ENCODE measurements around the gene UTRN.
A peak's percentile ranks its signal among the peaks of the same experiment; 100 is the strongest.

Gene UTRN

DNA sequence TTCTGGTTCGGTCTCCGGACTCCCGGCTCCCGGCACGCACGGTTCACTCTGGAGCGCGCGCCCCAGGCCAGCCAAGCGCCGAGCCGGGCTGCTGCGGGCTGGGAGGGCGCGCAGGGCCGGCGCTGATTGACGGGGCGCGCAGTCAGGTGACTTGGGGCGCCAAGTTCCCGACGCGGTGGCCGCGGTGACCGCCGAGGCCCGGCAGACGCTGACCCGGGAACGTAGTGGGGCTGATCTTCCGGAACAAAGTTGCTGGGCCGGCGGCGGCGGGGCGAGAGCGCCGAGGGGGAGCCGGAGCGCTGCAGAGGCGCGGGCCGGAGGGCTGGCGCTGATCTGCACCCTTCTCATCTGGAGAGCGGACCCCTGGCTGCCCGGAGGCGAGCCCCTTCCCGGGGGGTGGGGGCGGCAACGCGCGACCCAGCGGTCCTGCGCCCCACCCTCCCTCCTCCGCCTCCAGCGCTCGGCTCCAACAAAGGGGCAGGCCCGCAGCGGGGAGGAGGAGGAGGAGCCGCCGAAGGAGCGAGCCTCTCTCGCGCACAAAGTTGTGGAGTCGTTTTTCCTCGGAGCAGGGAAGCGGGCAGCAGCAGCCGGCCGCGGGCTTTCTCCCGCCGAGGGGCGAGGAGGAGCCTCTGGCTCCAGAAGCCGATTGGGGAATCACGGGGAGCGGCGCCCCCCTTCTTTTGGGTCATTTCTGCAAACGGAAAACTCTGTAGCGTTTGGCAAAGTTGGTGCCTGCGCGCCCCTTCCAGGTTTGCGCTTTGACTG lies at the start of gene UTRN:
Gene UTRN (plus strand): TSS at position 553 of the 765 bp plus-strand sequence. CDS start 6,494 bp downstream, outside the sequence.
- peak; percentile 74 for DNase-seq

DNA sequence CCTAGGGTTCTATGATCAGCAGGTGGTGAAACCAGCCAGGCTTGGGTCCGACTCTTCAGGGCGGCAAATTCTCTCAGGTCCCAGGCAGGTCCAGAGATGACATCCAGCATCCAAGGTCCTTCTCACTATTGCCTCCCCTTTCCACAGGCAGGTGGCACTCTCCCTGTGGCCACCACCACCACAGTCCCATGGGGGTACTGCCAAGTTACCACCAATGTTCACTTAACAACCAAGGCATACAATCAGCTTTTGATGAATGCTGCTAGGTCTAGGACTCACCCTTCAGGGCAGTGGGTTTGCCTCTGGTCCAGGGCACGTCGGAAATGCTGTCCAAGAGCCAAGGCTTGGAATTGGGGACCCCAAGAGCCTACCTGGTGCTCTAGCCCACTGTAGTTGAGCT lies 40.4 kb upstream of the UTRN start:
- no peak for DNase-seq

- DNase-seq: no peak
These were observed 38.1 kb upstream of the UTRN start for GRCh38 chr6:144246988-144247387.

DNA sequence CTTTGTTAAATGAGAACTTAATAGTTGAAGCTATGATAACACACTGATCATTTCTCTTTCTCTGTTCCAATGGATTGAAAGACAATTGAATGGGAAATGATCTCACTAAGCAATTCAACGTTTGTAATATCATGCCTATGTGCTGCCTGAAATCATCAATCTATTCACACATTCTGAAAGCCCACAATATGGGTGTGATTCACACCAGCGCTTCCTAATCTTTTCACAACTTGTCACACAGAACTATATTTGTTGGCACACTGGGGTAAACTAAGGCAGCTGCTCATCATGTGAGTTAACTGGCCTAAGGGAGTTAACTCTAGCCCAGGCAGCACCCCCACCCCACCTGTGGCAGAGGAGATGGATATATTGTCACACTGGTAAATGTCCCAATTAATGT lies 37.1 kb upstream of the UTRN start:
- DNase-seq: peak; percentile 18

DNA sequence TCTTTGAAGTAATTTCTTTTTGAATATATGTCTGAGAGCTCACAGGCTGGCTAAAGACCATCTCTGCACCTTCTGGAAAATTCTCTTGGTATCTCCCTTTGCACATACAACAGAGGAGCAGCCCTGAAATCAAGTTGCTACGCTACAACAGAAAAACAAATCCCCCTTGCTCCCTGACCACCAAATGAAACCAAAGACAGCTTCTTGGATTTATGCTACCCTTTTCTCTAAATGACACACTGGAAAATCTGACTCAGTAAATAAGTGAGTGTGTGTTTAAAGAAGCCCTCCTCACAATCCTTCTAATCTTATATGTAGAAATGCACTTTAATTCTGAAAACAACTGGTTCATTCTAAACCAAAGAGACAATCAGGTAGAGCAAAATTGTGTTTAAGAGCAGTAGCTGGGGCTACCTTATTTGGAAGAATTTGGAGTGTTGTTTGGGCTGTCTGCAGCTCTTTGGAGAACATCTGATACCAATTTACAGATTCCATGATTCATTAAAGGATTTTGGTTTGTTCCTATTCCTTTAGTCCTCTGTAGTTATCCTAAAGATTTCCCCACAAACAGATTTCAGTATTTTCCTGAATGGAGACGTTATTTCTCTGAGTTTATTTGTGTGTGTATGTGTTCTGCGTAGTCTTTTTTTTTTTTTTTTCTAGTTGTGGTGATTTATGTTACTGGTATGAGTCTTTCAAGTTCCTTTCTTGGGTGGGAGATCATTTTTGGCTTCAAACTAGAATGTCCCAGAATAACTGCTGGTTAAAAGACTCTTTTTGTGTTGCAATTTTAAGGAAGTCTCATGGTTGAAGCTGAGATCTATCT lies 36.4 kb upstream of the UTRN start:
- DNase-seq: no peak

- no peak for DNase-seq
These were observed 34.9 kb upstream of the UTRN start for GRCh38 chr6:144250276-144250675.

DNA sequence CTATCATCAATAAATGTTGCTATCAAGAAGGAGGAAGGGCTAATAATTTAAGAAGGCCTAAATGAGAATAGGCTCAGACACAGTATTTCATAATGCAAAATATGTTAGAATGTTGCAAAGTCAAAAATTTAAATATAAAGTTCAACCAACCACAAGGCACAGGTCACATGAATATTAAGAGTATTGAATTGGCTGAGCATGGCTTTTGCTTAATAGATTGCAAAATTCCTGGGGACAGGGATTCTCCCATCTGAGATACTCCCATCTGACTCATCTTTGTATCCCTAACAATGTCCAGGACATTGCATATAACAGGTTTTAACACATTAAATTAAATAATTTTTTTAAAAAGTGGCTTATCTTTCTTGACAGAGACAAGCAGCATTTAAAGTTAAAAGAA lies 32.9 kb upstream of the UTRN start:
- DNase-seq: no peak

GRCh38 chr6:144259986-144260385 lies 25.1 kb upstream of the UTRN start:
- no peak for DNase-seq

GRCh38 chr6:144262470-144263369 lies 22.4 kb upstream of the UTRN start:
- no peak for DNase-seq

- no peak for DNase-seq
These were observed 21.3 kb upstream of the UTRN start for GRCh38 chr6:144263786-144264185.

- no peak for DNase-seq
These were observed 20.7 kb upstream of the UTRN start for GRCh38 chr6:144264270-144265060.

DNA sequence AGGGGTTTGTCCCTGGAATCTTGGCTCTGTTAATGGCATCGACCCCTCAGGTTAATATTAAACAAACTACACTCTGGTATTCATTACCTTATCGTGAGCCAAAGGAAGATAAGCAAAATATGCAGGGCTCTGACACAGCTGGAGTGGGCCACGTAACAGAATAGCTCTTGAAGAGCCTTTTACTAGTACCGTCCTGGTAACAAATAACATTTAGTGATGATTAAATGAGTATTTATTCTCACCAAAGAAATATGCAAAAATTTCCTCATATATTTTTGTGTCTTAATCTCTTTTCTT lies 20.1 kb upstream of the UTRN start:
- DNase-seq: no peak

- DNase-seq: no peak
These were observed 19.7 kb upstream of the UTRN start for GRCh38 chr6:144265390-144265789.

DNA sequence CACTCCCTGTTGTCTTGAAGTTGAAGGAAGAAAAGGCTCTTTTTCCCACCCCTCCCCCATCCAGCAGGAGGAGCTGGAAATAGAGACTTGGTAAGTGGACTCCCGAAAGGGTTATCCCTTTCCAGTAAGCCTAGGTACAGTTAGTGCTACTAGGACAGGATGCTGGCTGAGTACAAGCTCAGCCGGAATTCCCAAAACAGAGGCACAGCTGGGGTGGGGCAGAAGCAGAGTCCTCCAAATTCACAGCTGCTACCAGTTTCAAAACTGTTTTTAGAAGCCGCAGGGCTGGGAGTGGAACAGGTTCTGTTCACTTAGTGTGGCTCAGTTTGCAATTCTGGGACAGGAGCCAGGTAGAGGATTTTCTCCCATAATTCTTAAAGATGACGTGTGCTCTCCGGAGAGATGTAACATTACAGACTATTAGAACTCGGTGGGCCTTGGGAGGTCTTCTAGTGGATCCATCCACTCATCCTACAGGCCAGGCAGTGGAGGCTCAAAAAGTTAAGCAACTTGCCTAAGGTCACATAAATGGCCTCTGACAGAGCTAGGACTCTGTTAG lies 19.0 kb upstream of the UTRN start:
- DNase-seq: no peak

DNA sequence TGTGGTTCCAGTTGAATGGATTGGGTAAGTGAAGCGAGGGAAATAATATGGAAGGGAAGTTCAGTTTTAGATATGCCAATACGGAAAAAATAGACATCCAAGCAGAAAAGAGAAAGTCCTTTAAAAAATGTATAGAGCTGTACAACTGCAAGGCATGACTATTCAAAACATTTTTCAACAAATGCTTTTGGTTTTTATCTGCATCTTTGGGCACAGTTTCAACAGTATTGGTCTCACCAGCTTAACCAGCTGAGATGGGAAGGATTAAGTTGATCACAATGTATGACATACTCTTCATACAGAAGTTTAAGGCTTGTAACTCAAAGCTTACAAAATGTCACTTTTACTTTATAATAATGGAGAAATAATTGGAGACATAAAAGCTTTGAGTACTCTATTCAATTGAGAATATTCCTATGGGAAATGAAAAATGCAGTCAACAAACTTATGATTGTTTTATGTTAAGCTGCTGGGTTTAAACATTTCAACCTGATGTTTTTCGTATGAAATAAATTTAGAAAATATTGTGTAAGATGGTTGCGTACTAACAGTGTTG lies 16.3 kb upstream of the UTRN start:
- no peak for DNase-seq

- DNase-seq: no peak
These were observed 8.0 kb upstream of the UTRN start for GRCh38 chr6:144277174-144277573.

DNA sequence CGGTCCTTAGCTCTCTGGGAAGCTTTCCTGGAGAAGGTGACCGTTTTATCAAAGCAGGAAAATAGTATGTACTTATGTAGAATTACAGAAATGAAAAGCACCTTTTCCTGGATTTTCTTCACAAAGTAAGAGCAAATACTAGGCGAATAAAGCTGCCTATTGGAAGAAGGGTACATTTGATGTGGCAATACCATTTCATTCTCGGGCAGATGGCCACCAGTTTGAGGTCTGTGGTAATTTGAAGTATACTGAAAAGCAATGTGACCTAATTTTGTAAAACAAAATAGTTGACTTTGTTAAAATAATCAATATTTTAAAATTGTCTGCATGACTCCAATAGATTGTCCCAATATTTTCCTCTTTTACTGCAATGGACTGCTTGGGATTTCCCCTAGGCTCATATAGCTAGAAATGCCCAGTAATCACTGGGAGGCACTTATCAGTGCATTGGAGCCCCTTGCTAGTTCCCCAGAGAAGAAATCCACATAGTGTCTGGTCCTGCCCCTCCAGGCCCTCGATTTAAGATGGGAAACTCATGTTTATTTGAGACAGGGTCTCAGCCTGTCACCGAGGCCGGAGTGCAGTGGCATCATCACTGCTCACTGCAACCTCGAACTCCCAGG lies 7.4 kb upstream of the UTRN start:
- DNase-seq: no peak

GRCh38 chr6:144278659-144279314 lies 6.3 kb upstream of the UTRN start:
- DNase-seq: no peak

- DNase-seq: no peak
These were observed 5.5 kb upstream of the UTRN start for GRCh38 chr6:144279484-144280150.
